Measurements from ENCODE around the gene COX6B2. TPM values are rescaled to one million over a fixed set of nuclear protein-coding genes. Genes with fewer than 3 reads are reported as not detected.
A peak's percentile ranks its signal among the peaks of the same experiment; 100 is the strongest.

Gene COX6B2
- total and polyA plus RNA-seq, 2 of the 8 experiments (the other 6 are each of a cell fraction or from before 2014, with no cell fraction given): 4.9 to 6.4 TPM

- POLR2A ChIA-PET (ENCODE audit: partially characterized antibody): interaction anchor here (1.0 to 7.9 kb wide), 12 partner anchors 9 to 70 kb away, joined by 3 to 58 read pairs (median 5); partner anchors contain the start of genes GARIN5B, IL11 and KMT5C
- Histone ChIP-seq H4K20me1 (replicated peaks in 1 of 2; ENCODE audit: control insufficient read depth in 1 of 2, insufficient read depth in 2 of 2, low read length in 2 of 2) (peaks cover 0 to 10% of the 10 kb centered on the region in 2 experiments), H3K14ac (ENCODE audit: insufficient read length) (no peak overlapping the region), H2BK20ac (ENCODE audit: low read length) (no peak overlapping the region), H3K27ac (ENCODE audit: low read depth, low read length) (no peak overlapping the region), H2BK15ac (ENCODE audit: low read length) (peak overlapping the region; percentile 88; the same call in 1 of the 2 replicates), H3K4ac (replicated peaks; ENCODE audit: insufficient read length, low read depth, low read length) (no peak overlapping the region), H3K36me3 (ENCODE audit: control insufficient read depth in 2 of 4, insufficient read depth in 4 of 4, low read length in 3 of 4) (peaks cover 0 to 12% (median 0%) of the 10 kb centered on the region in 4 experiments; a peak in 1 of 8 replicates), H2AFZ (ENCODE audit: low read length) (no peak overlapping the region), H3K4me3 (ENCODE audit: extremely low read depth in 1 of 4, insufficient read depth in 2 of 4, low read depth in 3 of 4, low read length in 4 of 4) (no peak overlapping the region), H3K18ac (ENCODE audit: extremely low read depth, low read length) (no peak overlapping the region; the same call in 1 of the 2 replicates), H3K79me2 (ENCODE audit: control insufficient read depth in 1 of 2, insufficient read depth in 2 of 2, low read length in 2 of 2) (no peaks in the 10 kb centered on the region), H3K9ac (replicated peaks in 1 of 4; ENCODE audit: extremely low read depth in 1 of 4, low read depth in 3 of 4, low read length in 3 of 4) (no peak overlapping the region), H3K27me3 (replicated peaks in 1 of 4; ENCODE audit: control insufficient read depth in 3 of 4, extremely low read depth in 1 of 4, insufficient read depth in 3 of 4, low read length in 3 of 4) (peaks cover 17 to 53% (median 44%) of the 10 kb centered on the region in 4 experiments), H3K56ac (replicated peaks; ENCODE audit: insufficient read length, low read depth, low read length) (no peak overlapping the region), H3K23ac (ENCODE audit: insufficient read length) (no peak overlapping the region), H4K5ac (ENCODE audit: insufficient read length, low read depth, low read length) (no peak overlapping the region), H3K9me3 (ENCODE audit: insufficient read depth in 2 of 2, low read depth in 1 of 2, low read length in 1 of 2) (no peaks in the 10 kb centered on the region), H3K23me2 (ENCODE audit: low read depth, low read length) (peaks cover 12% of the 10 kb centered on the region; the same call in 1 of the 2 replicates), H2BK120ac (replicated peaks; ENCODE audit: low read depth, low read length) (no peak overlapping the region), H2BK12ac (ENCODE audit: low read depth, low read length) (no peak overlapping the region; the same call in 1 of the 2 replicates), H3K4me1 (replicated peaks in 1 of 4; ENCODE audit: control insufficient read depth in 3 of 4, insufficient read depth in 4 of 4, low read length in 3 of 4) (peaks cover 11 to 38% (median 23%) of the 10 kb centered on the region in 4 experiments), H2BK5ac (ENCODE audit: low read depth, low read length) (no peak overlapping the region), H2AK5ac (ENCODE audit: low read depth, low read length) (no peak overlapping the region), H4K91ac (replicated peaks; ENCODE audit: insufficient read length, low read length) (peak overlapping the region; percentile 46), H3K79me1 (ENCODE audit: low read depth, low read length) (no peaks in the 10 kb centered on the region), H4K8ac (ENCODE audit: extremely low read depth, insufficient read depth, low read length) (no peak overlapping the region; the same call in 1 of the 2 replicates), H3K4me2 (ENCODE audit: insufficient read depth in 1 of 2, low read depth in 2 of 2, low read length in 2 of 2) (peak overlapping the region; percentile 88 to 96; a peak in 1 of 4 replicates)
- 88% methylated on average over 25 of the region's 25 CpGs; no CpG with 5 or more reads in 1 of the 2 experiments for WGBS, 2 experiments (ENCODE audit: extremely low coverage in 1 of 2, insufficient coverage in 1 of 2, insufficient read length in 1 of 2, insufficient replicate concordance in 2 of 2, low coverage in 1 of 2, low lambda C conversion rate in 2 of 2, missing lambda C conversion rate in 1 of 2)
- CTCF ChIA-PET (ENCODE audit: partially characterized antibody): interaction anchor here (0.9 to 1.7 kb wide), 7 partner anchors 9 to 69 kb away, joined by 3 to 7 read pairs (median 3); partner anchors contain the start of genes BRSK1 and KMT5C
- DNase-seq (ENCODE audit: low read depth in 1 of 2, low spot score in 2 of 2): no peak
- no peak for FAIRE-seq
- no peak for TF ChIP-seq KDM5A (IDR thresholded peaks at IDR 0.05; ENCODE audit: low read length)
Measured at GRCh38 chr19:55352549-55353145, 1.9 kb downstream of the COX6B2 start.

Data from H1 (cell line).